BE2C (cell line): Measurements from ENCODE around the gene QPCTL.

Source experiments
- DNase-seq: peaks from one replicate; pipeline ENCODE4 v3.0.0-alpha.2; 2020
- H3K27me3 ChIP-seq: fragments of 250-450 bp; sonication (Bioruptor Pico); 2 replicates; pipeline ENCODE4 v1.5.1; 2020; ENCODE audit warnings: mild to moderate bottlenecking
- H3K36me3 ChIP-seq: fragments of 250-450 bp; sonication (Bioruptor Pico); 2 replicates; pipeline ENCODE4 v1.5.1; 2020; ENCODE audit warnings: mild to moderate bottlenecking
- H3K4me1 ChIP-seq: fragments of 250-450 bp; sonication (Bioruptor Pico); 2 replicates; pipeline ENCODE4 v1.5.1; 2020
- H3K4me3 ChIP-seq: 2 replicates; pipeline ENCODE4 v1.5.1; 2011; ENCODE audit warnings: low read depth, low read length
- H3K9me3 ChIP-seq: fragments of 250-450 bp; sonication (Bioruptor Pico); 2 replicates; pipeline ENCODE4 v1.5.1; 2020
- CTCF ChIP-seq: IDR thresholded peaks from 2 replicates; pipeline ENCODE4 v1.5.1; 2012; ENCODE audit warnings: mild to moderate bottlenecking, low read depth, low read length

QPCTL gene

DNA sequence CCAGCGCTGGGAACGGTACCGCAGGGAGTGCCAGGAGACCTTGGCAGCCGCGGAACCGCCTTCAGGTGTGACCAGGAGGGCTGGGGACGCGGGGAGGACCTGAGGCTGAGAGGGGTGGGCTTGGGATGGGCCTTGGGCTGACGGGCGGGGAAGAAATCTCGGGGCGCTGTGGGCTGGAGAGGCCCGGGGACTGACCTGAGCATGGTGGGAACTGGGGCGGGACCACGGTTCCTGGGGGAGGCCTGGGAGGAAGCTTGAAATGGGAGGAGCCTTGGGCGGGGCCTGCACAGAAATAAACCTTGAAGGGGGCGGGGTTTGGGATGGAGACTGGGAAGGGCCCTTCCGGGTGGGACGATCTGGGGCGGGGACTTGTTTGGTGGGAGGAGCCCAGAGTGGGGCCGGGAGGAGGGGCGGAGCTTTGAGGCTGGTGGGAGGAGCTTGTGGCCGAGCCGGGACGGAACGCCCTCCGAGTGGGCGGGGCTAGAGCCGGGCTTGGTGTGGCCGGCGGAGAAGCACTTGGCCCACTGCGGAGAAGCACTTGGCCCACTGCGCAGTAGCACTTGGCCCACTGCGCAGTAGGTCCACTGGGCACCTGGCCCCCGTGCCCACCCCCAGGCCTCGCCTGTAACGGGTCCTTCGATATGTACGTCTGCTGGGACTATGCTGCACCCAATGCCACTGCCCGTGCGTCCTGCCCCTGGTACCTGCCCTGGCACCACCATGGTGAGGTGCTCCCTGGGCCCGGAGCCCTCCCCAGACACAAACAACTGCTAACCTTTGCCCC is 21.6 kb upstream of the QPCTL start:
- peaks cover 25% of the 10 kb centered on the region for H3K27me3 ChIP-seq
- TF ChIP-seq CTCF, result no peak

DNA sequence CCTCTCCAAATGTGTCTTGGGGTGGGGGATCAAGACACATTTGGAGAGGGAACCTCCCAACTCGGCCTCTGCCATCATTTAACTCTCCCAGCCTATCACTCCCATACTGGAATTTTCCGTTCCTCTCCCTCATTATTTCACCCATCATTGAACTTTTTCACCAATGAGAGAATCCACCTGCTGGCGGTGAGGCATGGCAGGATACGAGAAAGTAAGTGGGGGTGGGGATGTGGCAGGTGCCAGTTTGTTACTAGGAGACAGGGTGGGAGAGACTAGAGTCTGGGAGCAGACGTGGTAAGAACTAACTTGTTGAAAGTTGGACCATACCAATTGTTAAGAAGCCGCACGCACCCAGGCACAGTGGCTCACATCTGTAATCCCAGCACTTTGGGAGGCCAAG is 17.5 kb upstream of the QPCTL start:
- peaks cover 10% of the 10 kb centered on the region for H3K27me3 ChIP-seq
- no peak for DNase-seq
- H3K9me3 ChIP-seq, result no peaks in the 10 kb centered on the region
- no peak overlapping the region for H3K4me3 ChIP-seq
- H3K4me1 ChIP-seq, result no peaks in the 10 kb centered on the region
- H3K36me3 ChIP-seq, result no peaks in the 10 kb centered on the region
- TF ChIP-seq CTCF, result no peak

More for the DNA sequence above, 21.6 kb upstream of the QPCTL start:
- Histone ChIP-seq H3K4me1 (no peaks in the 10 kb centered on the region; the same call in 1 of the 2 replicates), H3K9me3 (no peaks in the 10 kb centered on the region; the same call in 1 of the 2 replicates), H3K36me3 (no peaks in the 10 kb centered on the region), H3K4me3 (no peak overlapping the region)
- DNase-seq, result peak; percentile 97

DNA sequence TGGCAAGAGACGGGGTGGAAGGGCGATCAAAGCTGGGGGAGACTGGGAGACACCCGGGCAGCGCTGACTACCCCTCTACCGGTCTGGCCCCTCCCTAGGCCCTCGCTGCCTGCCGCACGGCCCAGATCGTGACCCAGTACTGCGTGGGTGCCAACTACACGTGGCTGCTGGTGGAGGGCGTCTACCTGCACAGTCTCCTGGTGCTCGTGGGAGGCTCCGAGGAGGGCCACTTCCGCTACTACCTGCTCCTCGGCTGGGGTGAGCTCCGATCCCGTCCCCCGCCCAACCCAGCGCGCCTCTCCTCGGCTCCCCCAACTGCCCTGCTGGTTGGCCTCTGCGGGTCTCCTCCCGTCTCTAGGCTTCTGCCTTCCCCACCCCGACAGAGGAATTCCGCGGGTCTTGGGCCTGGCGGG is 15.6 kb upstream of the QPCTL start:
- Histone ChIP-seq H3K27me3 (peaks cover 4% of the 10 kb centered on the region; the same call in 1 of the 2 replicates), H3K36me3 (no peaks in the 10 kb centered on the region), H3K4me1 (no peaks in the 10 kb centered on the region), H3K4me3 (peak overlapping the region; percentile 20; the same call in 1 of the 2 replicates), H3K9me3 (no peaks in the 10 kb centered on the region)
- DNase-seq, result no peak
- no peak for TF ChIP-seq CTCF

- TF ChIP-seq CTCF, result no peak
- DNase-seq, result peak; percentile 96
- no peaks in the 10 kb centered on the region for H3K4me1 ChIP-seq
- no peaks in the 10 kb centered on the region for H3K9me3 ChIP-seq
- H3K27me3 ChIP-seq, result peaks cover 4% of the 10 kb centered on the region; the same call in 1 of the 2 replicates
- no peaks in the 10 kb centered on the region for H3K36me3 ChIP-seq
- H3K4me3 ChIP-seq, result peak overlapping the region; percentile 53
Measured at GRCh38 chr19:45677351-45678230, 14.9 kb upstream of the QPCTL start.

DNA sequence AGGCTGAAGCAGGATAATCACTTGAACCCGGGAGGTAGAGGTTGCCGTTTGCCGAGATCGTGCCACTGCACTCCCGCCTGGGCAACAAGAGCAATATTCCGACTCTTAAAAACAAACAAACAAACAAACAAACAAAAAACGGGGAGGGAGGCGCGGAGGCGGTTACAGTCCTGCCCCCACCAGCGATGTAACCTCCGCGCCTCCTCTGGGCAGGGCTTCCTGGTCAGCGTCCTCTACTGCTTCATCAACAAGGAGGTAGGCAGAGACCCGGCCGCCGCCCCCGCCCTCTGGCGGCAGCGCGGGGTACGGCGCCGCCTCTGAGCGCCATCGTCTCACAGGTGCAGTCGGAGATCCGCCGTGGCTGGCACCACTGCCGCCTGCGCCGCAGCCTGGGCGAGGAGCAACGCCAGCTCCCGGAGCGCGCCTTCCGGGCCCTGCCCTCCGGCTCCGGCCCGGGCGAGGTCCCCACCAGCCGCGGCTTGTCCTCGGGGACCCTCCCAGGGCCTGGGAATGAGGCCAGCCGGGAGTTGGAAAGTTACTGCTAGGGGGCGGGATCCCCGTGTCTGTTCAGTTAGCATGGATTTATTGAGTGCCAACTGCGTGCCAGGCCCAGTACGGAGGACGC is 11.0 kb upstream of the QPCTL start:
- no peaks in the 10 kb centered on the region for H3K9me3 ChIP-seq
- H3K4me1 ChIP-seq, result no peaks in the 10 kb centered on the region
- peaks cover 12% of the 10 kb centered on the region for H3K36me3 ChIP-seq
- peak; percentile 84 for TF ChIP-seq CTCF
- peak; percentile 84 for DNase-seq
- peak overlapping the region; percentile 53 for H3K4me3 ChIP-seq
- H3K27me3 ChIP-seq, result peaks cover 4% of the 10 kb centered on the region; the same call in 1 of the 2 replicates
